CD1c-positive myeloid dendritic cell (primary cell): ENCODE results near the gene ALDH9A1.
"Not testable (repeated sequence)": the region's sequence is repeated elsewhere in the genome, so short reads cannot be mapped to it uniquely, and the experiment has no call there.

Experiments
- DNase-seq: peaks from one replicate; pipeline ENCODE4 v3.0.0-alpha.2; 2016; ENCODE audit errors: extremely low spot score

ALDH9A1 gene

GRCh38 chr1:165697881-165698760 is at the start of gene ALDH9A1:
Gene ALDH9A1 (minus strand): TSS chr1:165698562. CDS start chr1:165698558, 4 bp downstream.
- peak; percentile 87 for DNase-seq

GRCh38 chr1:165747632-165748447 is 49.5 kb upstream of the ALDH9A1 start:
- no peak for DNase-seq

DNA sequence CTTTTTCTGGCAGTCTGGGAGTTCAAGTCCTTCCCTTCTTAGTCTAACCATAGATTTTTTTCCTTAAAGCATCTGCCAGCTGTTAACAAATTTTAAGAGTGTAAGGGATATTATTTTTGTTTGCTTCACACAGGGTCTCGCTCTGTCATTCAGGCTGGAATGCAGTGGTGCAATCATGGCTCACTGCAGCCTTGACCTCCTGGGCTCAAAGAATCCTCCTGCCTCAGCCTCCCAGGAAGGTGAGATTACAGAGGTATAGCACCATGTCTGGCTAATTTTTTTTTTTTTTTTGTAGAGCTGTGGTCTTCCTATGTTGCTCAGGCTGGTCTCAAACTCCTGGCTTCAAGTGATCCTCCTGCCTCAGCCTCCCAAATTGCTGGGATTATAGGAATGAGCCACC is 46.6 kb upstream of the ALDH9A1 start:
- DNase-seq: not testable (repeated sequence)

GRCh38 chr1:165742194-165742593 is 43.8 kb upstream of the ALDH9A1 start:
- no peak for DNase-seq

- DNase-seq: no peak
These were observed 40.4 kb upstream of the ALDH9A1 start for GRCh38 chr1:165738794-165739193.

- DNase-seq: no peak
These were observed 38.8 kb upstream of the ALDH9A1 start for GRCh38 chr1:165737196-165737595.

DNA sequence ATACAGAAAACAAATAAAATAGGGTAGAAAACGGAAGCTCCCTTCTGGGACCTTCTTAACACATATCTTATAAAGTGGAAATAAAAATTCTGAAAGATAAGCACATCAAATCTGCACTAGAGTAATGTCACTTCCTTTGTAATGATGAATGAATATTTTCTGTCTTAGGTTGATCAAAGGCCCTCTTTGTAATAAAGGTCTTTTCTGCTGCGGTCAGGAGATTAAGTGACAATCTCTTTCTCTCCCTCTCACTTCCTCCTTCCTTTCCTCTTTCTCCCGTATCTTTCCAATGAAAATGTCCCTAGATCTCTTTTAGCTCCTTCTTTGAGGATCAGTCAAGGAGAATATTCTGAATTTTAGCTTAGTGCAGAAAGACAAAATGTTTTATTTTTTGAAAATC is 36.5 kb upstream of the ALDH9A1 start:
- DNase-seq: no peak

DNA sequence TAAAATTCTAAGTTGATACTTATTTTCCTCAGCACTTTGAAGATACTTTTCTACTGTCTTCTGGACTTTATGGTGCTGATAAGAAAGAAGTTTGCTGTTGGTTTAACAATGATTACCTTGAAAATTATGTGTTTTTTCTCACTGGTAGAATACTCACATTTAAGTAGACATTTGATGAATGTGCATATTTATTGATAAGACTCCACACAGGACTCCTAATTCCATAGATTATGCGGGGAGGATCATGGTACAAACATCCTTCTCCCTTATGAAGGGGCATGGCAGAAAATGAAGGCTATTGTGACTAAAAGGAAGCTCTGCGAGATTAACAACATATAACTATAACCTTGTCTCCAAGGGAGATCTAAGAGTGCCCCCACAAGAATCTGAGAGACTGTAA is 28.5 kb upstream of the ALDH9A1 start:
- DNase-seq: no peak

DNA sequence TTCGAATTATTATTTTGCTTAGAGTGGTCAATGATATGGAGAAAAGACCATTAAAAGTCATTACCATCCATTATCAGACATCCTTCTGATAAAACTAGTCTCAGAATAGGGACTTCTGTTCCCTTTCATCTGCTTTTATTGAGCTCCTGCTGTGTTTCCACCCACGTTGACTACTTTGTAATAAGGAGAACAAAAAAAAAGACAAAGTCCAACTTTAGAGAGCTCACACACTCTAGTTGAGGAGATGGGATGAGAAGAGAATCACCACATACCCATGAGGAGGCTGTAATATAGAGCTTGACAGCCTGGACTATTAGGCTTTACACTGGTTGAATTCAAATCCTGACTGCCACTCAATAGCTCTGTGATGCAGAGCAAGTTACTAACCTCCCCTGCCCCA is 27.8 kb upstream of the ALDH9A1 start:
- no peak for DNase-seq

DNA sequence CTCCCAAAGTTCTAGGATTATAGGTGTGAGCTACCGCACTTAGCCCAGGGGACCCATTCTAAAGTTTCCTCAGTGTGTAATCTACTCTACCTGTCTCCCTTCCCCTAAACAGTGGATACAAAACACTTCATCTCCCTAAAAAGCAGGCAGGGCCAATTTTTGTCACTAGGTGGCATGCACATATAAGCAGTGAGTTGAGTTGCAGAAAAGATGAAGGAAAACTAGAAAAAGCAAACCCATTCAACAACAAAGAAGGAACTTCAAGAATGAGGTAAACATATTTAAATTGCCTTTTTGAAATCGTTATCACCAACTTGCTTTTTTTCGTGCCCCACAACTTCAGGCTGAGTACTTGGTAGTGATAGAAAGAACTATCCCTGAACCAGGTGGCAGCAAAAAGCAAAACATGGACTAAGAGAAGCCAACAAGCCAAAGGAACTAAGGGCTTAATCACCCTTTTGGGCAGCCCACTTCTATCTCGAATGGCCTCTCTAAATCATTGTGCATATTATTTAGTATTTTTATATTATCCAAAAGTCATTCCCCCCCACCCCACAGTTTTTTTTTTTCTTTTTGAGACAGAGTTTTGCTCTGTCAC is 19.7 kb upstream of the ALDH9A1 start:
- peak; percentile 34 for DNase-seq

GRCh38 chr1:165716265-165717051 is 18.1 kb upstream of the ALDH9A1 start:
- not testable (repeated sequence) for DNase-seq

DNA sequence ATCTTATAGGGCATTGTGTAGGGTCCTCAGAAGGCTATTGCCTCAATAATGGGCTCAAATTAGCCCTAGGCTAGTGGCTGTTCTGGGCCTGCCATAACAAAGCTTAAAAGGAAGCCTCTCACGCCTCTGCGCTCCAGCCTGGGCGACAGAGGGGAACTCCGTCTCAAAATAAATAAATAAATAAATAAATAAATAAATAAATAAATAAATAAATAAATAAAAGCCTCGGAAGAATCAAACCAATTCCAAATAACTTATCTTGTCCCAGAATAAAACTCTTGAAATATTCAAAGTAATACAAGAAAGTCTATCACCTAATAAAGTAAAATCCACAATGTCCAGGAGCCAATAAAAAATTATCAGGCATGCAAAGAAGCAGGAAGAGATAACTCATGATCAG is 14.4 kb upstream of the ALDH9A1 start:
- DNase-seq: no peak

DNA sequence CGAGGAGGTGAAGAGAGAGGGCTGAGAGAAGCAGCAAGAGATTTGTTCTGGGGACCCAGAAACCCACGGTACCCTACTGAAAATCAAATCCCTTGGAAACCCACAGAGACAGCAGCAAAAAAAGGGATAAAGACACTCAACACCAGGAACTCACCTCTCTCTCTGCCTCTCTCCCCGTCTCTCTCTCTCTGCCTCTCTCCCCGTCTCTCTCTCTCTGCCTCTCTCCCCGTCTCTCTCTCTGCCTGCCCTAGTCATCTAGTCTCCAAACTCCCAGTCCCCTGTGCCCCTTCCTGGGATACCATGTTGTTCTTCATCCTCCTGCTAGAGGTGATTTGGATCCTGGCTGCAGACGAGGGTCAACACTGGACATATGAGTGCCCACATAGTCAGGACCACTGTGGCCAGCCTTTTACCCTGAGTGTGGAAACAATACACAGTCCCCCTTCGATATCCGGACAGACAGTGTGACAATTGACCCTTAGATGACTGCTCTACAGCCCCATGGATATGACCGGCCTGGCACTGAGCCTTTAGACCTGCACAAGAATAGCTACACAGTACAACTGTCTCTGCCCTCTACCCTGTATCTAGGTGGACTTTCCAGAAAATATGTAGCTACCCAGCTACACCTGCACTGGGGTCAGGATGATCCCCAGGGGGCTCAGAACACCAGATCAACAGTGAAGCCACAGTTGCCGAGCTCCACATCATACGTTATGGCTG is 9.8 kb upstream of the ALDH9A1 start:
- no peak for DNase-seq

- DNase-seq: no peak
These were observed 5.3 kb upstream of the ALDH9A1 start for GRCh38 chr1:165703648-165704047.

- DNase-seq: not testable (repeated sequence)
These were observed 3.6 kb upstream of the ALDH9A1 start for GRCh38 chr1:165701922-165702321.

- no peak for DNase-seq
These were observed 1.2 kb upstream of the ALDH9A1 start for GRCh38 chr1:165699577-165699976.

- no peak for DNase-seq
These were observed 345 bp upstream of the ALDH9A1 start for GRCh38 chr1:165698761-165699052.

DNA sequence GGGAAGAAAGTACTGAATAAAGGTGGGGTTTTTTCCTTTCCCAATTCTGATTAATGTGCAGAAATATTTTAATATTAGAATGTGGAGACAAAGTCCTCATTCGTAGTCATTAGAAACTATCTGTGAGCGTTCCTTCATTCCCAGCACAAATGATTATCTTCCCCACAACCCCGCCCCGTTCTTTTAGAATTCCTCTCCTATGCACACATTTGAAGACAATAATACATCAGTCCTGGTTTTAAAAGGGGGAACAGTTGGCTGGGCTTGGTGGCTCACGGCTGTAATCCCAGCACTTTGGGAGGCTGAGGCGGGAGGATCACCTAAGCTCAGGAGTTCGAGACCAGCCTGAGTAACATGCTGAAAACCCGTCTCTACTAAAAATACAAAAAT is 876 bp downstream of the ALDH9A1 start:
- DNase-seq: no peak

DNA sequence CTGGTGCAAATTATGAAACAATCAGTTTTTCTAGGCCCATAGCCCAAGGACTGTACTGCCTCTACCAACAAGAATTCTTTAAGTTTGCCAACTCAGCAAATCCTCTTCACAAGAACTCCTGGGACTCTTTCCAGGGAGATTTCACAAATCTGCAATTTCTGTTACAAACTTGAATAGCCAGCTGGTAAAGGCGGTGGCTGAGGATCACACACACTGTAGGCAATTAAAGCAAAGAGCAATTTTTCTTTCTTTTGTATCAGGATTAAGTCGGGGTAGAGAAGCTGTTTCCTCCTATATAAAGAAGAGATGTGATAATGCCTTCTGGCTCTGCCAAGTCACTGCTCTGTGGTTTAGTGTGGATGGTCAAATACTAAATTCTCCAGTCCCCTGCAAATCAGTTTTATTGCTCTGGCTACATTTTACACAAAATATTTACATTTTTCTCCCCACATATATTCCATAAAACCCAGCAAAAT is 1.7 kb downstream of the ALDH9A1 start:
- peak; percentile 18 for DNase-seq

DNA sequence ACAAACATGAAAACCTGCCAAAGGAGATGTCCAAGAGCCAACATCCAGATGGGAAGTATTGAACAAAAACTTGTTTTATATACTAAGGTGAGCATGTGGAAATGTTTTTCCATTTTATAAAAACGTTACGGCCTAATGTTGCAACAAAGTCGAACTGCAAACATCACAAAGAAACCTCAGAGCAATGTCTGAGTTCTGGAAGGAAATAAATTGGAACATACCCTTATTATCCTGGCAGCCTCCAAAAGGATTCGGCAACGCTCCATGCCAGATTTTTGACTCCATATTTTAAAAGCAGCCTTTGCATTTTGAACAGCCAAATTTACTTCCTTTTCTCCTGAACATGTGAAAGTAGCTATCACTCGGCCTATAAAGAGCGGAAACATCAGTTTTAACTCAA is 3.3 kb downstream of the ALDH9A1 start:
- DNase-seq: no peak

DNA sequence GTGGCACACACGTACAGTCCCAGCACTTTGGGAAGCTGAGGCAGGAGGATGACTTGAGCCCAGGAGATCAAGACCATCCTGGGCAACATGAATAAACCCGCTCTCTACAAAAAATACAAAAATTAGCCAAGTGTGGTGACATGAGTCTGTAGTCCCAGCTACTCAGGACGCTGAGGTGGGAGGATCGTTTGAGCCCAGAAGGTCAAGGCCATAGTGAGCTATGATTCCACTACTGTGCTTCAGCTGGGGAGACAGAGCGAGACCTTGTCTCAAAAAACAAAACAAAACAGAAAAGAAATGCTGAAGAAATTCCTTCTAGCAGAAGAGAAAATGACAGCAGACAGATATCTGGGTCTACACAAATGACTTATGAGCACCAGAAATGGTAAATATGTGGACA is 10.3 kb downstream of the ALDH9A1 start:
- DNase-seq: no peak
